Tibial artery (tissue), 4 donors: Measurements from ENCODE around the gene MCTP2.

Experiments used
- DNase-seq, 2 donors: peaks; one replicate each; pipeline ENCODE4 v3.0.0-alpha.2; 2019
- H3K27ac ChIP-seq, 2 donors: fragments of 200-600 bp; sonication (generic) in 1 of 2; 1 replicate in 1 of 2; 2 replicates in 1 of 2; pipeline ENCODE4 v1.5.1; 2018 to 2019; ENCODE audit warnings: mild to moderate bottlenecking in 1 of 2
- H3K27me3 ChIP-seq, 2 donors: fragments of 200-600 bp; sonication (generic) in 1 of 2; one replicate each; pipeline versions ENCODE4 v1.5.1 to v1.6.0; 2016 to 2019
- H3K36me3 ChIP-seq, 3 donors: fragments of 200-600 bp; sonication (generic) in 2 of 3; one replicate each; pipeline ENCODE4 v1.5.1; 2016 to 2019; ENCODE audit warnings: mild to moderate bottlenecking in 2 of 3
- H3K4me1 ChIP-seq, 4 donors: fragments of 200-600 bp; sonication (generic) in 2 of 4; 1 replicate in 3 of 4; 2 replicates in 1 of 4; pipeline ENCODE4 v1.5.1; 2016 to 2019
- H3K4me3 ChIP-seq, 2 donors: fragments of 200-600 bp; sonication (generic) in 1 of 2; 1 replicate in 1 of 2; 2 replicates in 1 of 2; pipeline ENCODE4 v1.5.1; 2018 to 2019; ENCODE audit warnings: mild to moderate bottlenecking in 2 of 2
- H3K9me3 ChIP-seq, 3 donors: fragments of 200-600 bp; sonication (generic) in 1 of 3; one replicate each; pipeline ENCODE4 v1.5.1; 2016 to 2019
- intact Hi-C: fragments of 100-400 bp; cut with DNase I; formaldehyde crosslinking; loops from one replicate; pipeline ENCODE4 v1.15.0; 2023; ENCODE audit warnings: low total_unique reads
- TF ChIP-seq, protein P1 (sequence below), 2 experiments: fragments of 200-600 bp in 1 of 2; fragments of 450-650 bp in 1 of 2; IDR thresholded peaks; one replicate each; pipeline ENCODE4 v1.5.1; 2017 to 2019; ENCODE audit warnings: antibody characterized with exemption in 2 of 2, mild to moderate bottlenecking in 1 of 2, moderate library complexity in 1 of 2

Gene MCTP2

DNA sequence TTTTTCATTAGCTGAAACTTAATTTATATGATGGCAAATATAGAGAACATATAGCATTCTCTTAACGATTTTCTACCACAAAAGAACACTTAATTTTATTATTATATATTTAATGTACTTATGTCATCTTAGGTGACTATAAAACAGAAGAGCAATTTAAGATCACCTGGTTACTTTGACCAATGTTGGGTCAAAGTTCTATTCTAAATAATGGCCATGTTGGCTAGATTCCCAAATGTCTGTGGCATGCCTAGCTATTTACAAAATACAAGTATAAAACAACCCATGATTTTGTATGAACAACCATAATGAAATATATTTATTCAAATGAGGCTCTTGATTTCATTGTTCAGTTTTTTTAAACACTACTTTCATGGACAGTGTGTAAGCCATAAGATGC, 200.9 kb downstream of the MCTP2 start:
- H3K4me3 ChIP-seq, result no peak overlapping the region
- no peaks in the 10 kb centered on the region for H3K9me3 ChIP-seq
- TF ChIP-seq, protein P1, sequence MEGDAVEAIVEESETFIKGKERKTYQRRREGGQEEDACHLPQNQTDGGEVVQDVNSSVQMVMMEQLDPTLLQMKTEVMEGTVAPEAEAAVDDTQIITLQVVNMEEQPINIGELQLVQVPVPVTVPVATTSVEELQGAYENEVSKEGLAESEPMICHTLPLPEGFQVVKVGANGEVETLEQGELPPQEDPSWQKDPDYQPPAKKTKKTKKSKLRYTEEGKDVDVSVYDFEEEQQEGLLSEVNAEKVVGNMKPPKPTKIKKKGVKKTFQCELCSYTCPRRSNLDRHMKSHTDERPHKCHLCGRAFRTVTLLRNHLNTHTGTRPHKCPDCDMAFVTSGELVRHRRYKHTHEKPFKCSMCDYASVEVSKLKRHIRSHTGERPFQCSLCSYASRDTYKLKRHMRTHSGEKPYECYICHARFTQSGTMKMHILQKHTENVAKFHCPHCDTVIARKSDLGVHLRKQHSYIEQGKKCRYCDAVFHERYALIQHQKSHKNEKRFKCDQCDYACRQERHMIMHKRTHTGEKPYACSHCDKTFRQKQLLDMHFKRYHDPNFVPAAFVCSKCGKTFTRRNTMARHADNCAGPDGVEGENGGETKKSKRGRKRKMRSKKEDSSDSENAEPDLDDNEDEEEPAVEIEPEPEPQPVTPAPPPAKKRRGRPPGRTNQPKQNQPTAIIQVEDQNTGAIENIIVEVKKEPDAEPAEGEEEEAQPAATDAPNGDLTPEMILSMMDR (IDR thresholded peaks at IDR 0.05), result no peak
- no peaks in the 10 kb centered on the region for H3K36me3 ChIP-seq
- H3K4me1 ChIP-seq, result no peaks in the 10 kb centered on the region
- DNase-seq, result no peak
- no peak overlapping the region for H3K27ac ChIP-seq
- intact Hi-C loops, result no loop called here
- H3K27me3 ChIP-seq, result no peaks in the 10 kb centered on the region

DNA sequence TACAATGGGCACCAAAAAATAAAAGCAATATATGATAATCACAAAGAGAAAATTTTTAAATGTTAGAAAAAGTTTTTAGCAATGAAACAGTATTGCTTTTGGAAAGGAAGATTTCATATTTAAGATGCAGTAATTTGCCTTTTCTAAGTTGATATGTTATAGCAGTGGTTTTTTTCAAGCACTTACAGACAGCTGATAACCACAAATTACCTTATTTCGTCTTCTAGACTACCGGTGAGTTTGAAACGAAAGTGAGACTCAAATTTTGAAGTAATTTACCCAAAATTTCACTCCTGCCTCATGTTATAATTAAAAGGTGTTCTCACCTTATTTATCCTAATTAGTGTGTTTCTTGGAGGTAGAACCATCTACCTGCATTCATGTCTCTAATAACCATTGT, 207.8 kb downstream of the MCTP2 start:
- Histone ChIP-seq H3K36me3 (no peaks in the 10 kb centered on the region), H3K9me3 (no peaks in the 10 kb centered on the region), H3K4me1 (no peaks in the 10 kb centered on the region), H3K4me3 (no peak overlapping the region), H3K27me3 (no peaks in the 10 kb centered on the region), H3K27ac (no peak overlapping the region)
- no peak for DNase-seq
- intact Hi-C loops, result no loop called here
- TF ChIP-seq, protein P1 (IDR thresholded peaks at IDR 0.05), result no peak

DNA sequence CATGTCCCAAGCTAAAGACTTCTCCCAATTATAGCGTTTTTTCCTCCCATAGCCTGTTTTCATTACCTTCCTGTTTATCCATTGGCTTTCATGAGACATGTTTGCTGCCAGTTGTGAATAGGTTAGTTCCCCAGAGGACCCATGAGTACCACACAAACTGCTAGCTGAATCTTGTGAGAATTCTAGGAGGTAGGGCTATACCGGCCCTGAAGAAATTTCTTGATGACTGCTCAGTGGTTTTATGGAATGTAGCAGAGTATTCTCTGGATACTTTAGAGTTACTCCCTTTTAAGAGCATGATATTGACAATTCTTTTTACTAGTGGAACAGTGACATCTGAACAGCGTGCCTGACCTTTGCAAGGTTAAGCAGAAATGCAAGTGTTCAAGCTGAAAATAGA, 210.4 kb downstream of the MCTP2 start:
- TF ChIP-seq, protein P1 (IDR thresholded peaks at IDR 0.05), result no peak
- intact Hi-C loops, result no loop called here
- H3K4me1 ChIP-seq, result no peaks in the 10 kb centered on the region

DNA sequence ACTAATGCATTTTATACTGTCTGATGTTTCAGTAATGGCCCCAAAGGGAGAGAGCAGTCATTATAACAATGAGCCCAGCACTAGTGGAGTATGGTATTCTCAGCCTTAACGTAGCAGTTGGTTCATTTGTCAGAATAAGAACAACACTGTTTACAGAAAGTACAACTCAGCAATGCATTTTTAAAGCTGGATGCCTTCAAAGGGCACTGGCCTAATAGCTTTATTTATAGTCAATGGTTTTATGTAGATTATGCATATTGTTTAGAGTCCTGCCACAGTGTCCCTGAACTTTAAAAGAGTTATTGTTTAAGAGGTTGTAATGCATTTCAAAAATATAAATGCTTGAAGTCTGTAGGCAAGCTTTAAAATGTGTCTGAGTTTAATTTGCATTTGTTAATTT, 211.1 kb downstream of the MCTP2 start:
- H3K27me3 ChIP-seq, result no peaks in the 10 kb centered on the region
- H3K36me3 ChIP-seq, result no peaks in the 10 kb centered on the region
- no peaks in the 10 kb centered on the region for H3K4me1 ChIP-seq
- H3K9me3 ChIP-seq, result no peaks in the 10 kb centered on the region
- no peak overlapping the region for H3K4me3 ChIP-seq
- intact Hi-C loops, result no loop called here
- TF ChIP-seq, protein P1 (IDR thresholded peaks at IDR 0.05), result no peak
- H3K27ac ChIP-seq, result no peak overlapping the region
- DNase-seq, result no peak

More for the DNA sequence above, 210.4 kb downstream of the MCTP2 start:
- no peak for DNase-seq
- no peak overlapping the region for H3K27ac ChIP-seq
- no peak overlapping the region for H3K4me3 ChIP-seq
- H3K36me3 ChIP-seq, result no peaks in the 10 kb centered on the region
- no peaks in the 10 kb centered on the region for H3K27me3 ChIP-seq
- no peaks in the 10 kb centered on the region for H3K9me3 ChIP-seq

DNA sequence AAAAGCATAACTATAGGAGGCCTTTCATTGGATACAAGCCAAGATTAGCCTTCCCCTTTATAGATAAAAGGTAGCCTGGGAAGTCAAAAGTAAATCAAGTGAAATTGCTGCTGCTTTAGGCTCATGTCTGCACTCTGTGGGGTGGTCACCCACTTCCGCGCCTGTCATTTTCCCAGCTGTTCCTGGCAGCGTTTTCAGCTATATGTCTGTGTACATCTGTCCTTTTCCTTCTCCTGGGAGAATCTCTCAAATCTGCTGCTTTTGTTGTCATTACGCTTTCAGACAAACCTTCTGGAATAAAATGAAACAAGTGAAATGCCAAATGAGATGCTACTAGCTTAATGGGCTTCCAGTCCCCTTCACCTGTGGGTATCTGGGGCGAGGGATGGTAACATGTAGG, 211.8 kb downstream of the MCTP2 start:
- no peak overlapping the region for H3K4me3 ChIP-seq
- no peak for DNase-seq
- H3K36me3 ChIP-seq, result no peaks in the 10 kb centered on the region
- no peaks in the 10 kb centered on the region for H3K27me3 ChIP-seq
- intact Hi-C loops, result no loop called here
- no peak overlapping the region for H3K27ac ChIP-seq
- TF ChIP-seq, protein P1 (IDR thresholded peaks at IDR 0.05), result no peak
- no peaks in the 10 kb centered on the region for H3K4me1 ChIP-seq
- H3K9me3 ChIP-seq, result no peaks in the 10 kb centered on the region

DNA sequence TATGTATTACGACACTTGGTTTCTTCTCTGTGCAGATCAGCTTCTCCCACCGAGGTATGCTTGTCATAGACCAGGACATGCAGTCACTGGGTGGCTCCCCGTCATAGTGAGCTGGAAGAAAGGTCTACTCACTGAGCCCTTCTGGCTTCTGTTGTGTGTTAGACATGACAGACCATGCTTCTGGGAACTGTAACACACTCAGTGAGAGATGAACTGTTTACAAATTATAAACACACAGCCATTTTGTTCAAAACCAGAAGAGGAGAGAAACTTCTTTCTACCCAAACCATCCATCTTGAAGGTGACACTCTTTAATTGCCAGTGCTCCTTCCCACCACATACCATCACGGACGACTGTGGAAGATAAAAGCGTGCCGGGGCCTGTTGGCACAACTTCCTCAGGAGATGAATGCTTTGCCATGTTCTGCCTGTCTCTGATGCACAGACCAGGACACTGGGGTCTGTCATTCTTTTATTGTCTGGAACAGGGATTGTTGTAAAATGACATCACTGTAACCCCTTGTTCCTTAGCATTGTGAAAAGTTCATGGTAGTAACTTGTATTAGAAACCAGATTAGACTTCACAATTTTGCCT, 214.3 kb downstream of the MCTP2 start:
- no peak for DNase-seq
- no peaks in the 10 kb centered on the region for H3K4me1 ChIP-seq
- no peak overlapping the region for H3K27ac ChIP-seq
- intact Hi-C loops, result no loop called here
- H3K4me3 ChIP-seq, result no peak overlapping the region
- no peaks in the 10 kb centered on the region for H3K9me3 ChIP-seq
- TF ChIP-seq, protein P1 (IDR thresholded peaks at IDR 0.05), result no peak
- no peaks in the 10 kb centered on the region for H3K27me3 ChIP-seq
- H3K36me3 ChIP-seq, result no peaks in the 10 kb centered on the region
